K562 (cell line): ENCODE data around the gene ZNHIT3. TPM values are rescaled to one million over a fixed set of nuclear protein-coding genes. Genes with fewer than 3 reads are reported as not detected.
A peak's percentile ranks its signal among the peaks of the same experiment; 100 is the strongest.

Experiments used
- ARID1B ChIP-seq: fragments of 450-650 bp; IDR thresholded peaks from 2 replicates; pipeline ENCODE4 v1.6.1; 2016; ENCODE audit warnings: antibody characterized with exemption, mild to moderate bottlenecking, inconsistent platforms
- CC2D1A ChIP-seq: fragments of 450-650 bp; IDR thresholded peaks from 2 replicates; pipeline ENCODE4 v1.6.1; 2017; ENCODE audit warnings: mild to moderate bottlenecking
- NCOR1 ChIP-seq: fragments of 450-650 bp; IDR thresholded peaks from 2 replicates; pipeline ENCODE4 v1.6.1; 2016; ENCODE audit warnings: mild to moderate bottlenecking, moderate library complexity
- NFIC ChIP-seq: fragments of 450-650 bp; IDR thresholded peaks from 2 replicates; pipeline ENCODE4 v1.6.1; 2017; ENCODE audit warnings: mild to moderate bottlenecking, inconsistent platforms
- NR1H2 ChIP-seq: sonication (generic); formaldehyde crosslinking; IDR thresholded peaks from 2 replicates; pipeline ENCODE4 v1.4.0; 2020; ENCODE audit warnings: mild to moderate bottlenecking, missing genetic modification reagents
- NRF1 ChIP-seq, 2 experiments: fragments of 450-650 bp; IDR thresholded peaks in 1 of 2; conservative IDR thresholded peaks in 1 of 2; 2 replicates each; pipeline ENCODE4 v1.6.1; 2014; ENCODE audit warnings: mild to moderate bottlenecking in 2 of 2
- POLR3A ChIP-seq: IDR thresholded peaks from 2 replicates; pipeline ENCODE4 v1.6.1; 2011; ENCODE audit warnings: borderline replicate concordance, mild to moderate bottlenecking, moderate library complexity; ENCODE audit not compliant: insufficient read length, insufficient read depth; ENCODE audit errors: extremely low read depth
- STAG1 ChIP-seq: sonication (generic); formaldehyde crosslinking; IDR thresholded peaks from 2 replicates; pipeline ENCODE4 v1.5.0; 2020; ENCODE audit warnings: missing genetic modification reagents, borderline replicate concordance
- VEZF1 ChIP-seq: fragments of 200-800 bp; sonication (Bioruptor generic); IDR thresholded peaks from 2 replicates; pipeline ENCODE4 v1.6.1; 2017; ENCODE audit warnings: missing genetic modification characterization, missing compliant biosample characterization
- YY1 ChIP-seq, 3 experiments: IDR thresholded peaks; 2 replicates each; pipeline ENCODE4 v1.6.1; 2011; ENCODE audit warnings: low read length in 2 of 3, mild to moderate bottlenecking in 2 of 3, moderate library complexity in 2 of 3, borderline replicate concordance in 1 of 3, control low read depth in 1 of 3, low read depth in 1 of 3; ENCODE audit not compliant: insufficient read depth in 3 of 3, insufficient replicate concordance in 2 of 3, control insufficient read depth in 1 of 3, insufficient read length in 1 of 3; ENCODE audit errors: extremely low read depth in 1 of 3
- ZC3H11A ChIP-seq: IDR thresholded peaks from 2 replicates; pipeline ENCODE4 v1.6.1; 2012; ENCODE audit warnings: low read depth, low read length, improper control_type of control experiment
- ZNF324 ChIP-seq: fragments of 250-450 bp; sonication (Bioruptor Pico); IDR thresholded peaks from 2 replicates; pipeline ENCODE4 v1.4.0; 2020; ENCODE audit warnings: mild to moderate bottlenecking
- ZNF354B ChIP-seq: fragments of 250-450 bp; sonication (Bioruptor Pico); IDR thresholded peaks from 2 replicates; pipeline ENCODE4 v1.4.0; 2020
- polyA plus RNA-seq, 8 experiments: library from polyadenylated mRNA; depleted of rRNA in 4 of 8; stranded (reverse) in 5 of 8; unstranded in 3 of 8; fragments of >200 nt; fragmentation: Nextera tagmentation in 2 of 8; fragmentation: Illumina TruSeq in 1 of 8; extraction: Ambion mirVana in 2 of 8; extraction: Trizol in 1 of 8; gene quantifications; 2 replicates each; pipeline versions ENCODE4 v1.2.1 to v1.2.3, GENCODE V29; 2011 to 2014; ENCODE audit warnings: inconsistent platforms in 1 of 8, missing spikeins in 1 of 8
- total RNA-seq, 7 experiments: library from RNA; depleted of rRNA in 6 of 7; stranded (reverse); fragments of >200 nt in 6 of 7; fragmentation: Illumina TruSeq in 2 of 7; extraction: Trizol in 2 of 7; gene quantifications; 2 replicates each; pipeline versions ENCODE4 v1.2.1 to v1.2.3, GENCODE V29; 2011 to 2021; ENCODE audit warnings: low replicate concordance in 1 of 7
- TF ChIP-seq, protein P1 (sequence below): fragments of 450-650 bp; IDR thresholded peaks from 2 replicates; pipeline ENCODE4 v1.6.1; 2016; ENCODE audit warnings: low read depth
- TF ChIP-seq, protein P2 (sequence below): sonication (generic); formaldehyde crosslinking; IDR thresholded peaks from 2 replicates; pipeline ENCODE4 v1.8.0; 2022; ENCODE audit warnings: mild to moderate bottlenecking, missing genetic modification reagents, borderline replicate concordance

ZNHIT3 gene
- total and polyA plus RNA-seq, 9 of the 15 experiments (the other 6 are each of a cell fraction or from before 2014, with no cell fraction given) = 45.0 to 300 (median 88.4) TPM

DNA sequence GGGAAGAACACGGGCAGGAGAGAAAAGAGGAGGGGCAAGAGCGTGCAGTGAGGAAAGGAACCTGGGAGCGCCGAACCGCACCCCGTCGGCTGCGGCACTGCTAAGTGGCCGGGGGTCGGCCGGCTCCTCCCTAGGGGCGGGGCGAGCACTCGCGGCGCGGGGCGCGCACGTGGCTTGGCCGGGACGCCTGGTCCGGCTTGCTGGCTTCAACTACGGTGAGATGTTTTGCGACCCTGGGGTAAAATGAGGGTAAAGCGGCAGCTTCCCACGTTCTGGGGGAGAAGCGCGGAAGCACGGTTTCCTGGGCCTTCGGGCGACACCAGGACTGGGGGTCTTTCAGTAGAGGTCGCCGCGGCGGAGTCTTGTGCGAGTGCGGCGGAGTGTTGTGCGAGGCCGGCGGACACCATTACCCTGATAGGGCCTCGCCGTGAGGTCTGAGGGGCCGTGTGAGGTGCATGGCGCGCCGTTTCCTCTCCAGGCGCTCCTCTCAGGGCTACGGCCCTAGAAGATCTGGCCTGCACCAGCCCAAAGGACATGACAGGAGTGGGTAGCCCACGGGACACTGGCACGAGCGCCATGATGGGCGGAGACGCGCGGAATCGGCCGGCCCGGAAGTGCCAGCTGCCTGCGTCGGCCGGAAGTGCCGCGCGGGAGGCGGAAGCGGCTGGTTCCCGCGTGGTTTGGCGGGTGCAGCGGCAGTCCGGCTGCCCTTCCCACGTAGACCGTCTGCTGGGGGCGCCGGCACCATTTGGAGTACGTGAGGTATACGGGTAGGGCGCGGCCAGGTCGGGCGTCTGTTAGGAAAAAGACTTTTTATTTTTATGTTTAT, 48.6 kb downstream of the ZNHIT3 start, which contains the start of the genes MYO19 and PIGW (continued):
- TF ChIP-seq, protein P1, sequence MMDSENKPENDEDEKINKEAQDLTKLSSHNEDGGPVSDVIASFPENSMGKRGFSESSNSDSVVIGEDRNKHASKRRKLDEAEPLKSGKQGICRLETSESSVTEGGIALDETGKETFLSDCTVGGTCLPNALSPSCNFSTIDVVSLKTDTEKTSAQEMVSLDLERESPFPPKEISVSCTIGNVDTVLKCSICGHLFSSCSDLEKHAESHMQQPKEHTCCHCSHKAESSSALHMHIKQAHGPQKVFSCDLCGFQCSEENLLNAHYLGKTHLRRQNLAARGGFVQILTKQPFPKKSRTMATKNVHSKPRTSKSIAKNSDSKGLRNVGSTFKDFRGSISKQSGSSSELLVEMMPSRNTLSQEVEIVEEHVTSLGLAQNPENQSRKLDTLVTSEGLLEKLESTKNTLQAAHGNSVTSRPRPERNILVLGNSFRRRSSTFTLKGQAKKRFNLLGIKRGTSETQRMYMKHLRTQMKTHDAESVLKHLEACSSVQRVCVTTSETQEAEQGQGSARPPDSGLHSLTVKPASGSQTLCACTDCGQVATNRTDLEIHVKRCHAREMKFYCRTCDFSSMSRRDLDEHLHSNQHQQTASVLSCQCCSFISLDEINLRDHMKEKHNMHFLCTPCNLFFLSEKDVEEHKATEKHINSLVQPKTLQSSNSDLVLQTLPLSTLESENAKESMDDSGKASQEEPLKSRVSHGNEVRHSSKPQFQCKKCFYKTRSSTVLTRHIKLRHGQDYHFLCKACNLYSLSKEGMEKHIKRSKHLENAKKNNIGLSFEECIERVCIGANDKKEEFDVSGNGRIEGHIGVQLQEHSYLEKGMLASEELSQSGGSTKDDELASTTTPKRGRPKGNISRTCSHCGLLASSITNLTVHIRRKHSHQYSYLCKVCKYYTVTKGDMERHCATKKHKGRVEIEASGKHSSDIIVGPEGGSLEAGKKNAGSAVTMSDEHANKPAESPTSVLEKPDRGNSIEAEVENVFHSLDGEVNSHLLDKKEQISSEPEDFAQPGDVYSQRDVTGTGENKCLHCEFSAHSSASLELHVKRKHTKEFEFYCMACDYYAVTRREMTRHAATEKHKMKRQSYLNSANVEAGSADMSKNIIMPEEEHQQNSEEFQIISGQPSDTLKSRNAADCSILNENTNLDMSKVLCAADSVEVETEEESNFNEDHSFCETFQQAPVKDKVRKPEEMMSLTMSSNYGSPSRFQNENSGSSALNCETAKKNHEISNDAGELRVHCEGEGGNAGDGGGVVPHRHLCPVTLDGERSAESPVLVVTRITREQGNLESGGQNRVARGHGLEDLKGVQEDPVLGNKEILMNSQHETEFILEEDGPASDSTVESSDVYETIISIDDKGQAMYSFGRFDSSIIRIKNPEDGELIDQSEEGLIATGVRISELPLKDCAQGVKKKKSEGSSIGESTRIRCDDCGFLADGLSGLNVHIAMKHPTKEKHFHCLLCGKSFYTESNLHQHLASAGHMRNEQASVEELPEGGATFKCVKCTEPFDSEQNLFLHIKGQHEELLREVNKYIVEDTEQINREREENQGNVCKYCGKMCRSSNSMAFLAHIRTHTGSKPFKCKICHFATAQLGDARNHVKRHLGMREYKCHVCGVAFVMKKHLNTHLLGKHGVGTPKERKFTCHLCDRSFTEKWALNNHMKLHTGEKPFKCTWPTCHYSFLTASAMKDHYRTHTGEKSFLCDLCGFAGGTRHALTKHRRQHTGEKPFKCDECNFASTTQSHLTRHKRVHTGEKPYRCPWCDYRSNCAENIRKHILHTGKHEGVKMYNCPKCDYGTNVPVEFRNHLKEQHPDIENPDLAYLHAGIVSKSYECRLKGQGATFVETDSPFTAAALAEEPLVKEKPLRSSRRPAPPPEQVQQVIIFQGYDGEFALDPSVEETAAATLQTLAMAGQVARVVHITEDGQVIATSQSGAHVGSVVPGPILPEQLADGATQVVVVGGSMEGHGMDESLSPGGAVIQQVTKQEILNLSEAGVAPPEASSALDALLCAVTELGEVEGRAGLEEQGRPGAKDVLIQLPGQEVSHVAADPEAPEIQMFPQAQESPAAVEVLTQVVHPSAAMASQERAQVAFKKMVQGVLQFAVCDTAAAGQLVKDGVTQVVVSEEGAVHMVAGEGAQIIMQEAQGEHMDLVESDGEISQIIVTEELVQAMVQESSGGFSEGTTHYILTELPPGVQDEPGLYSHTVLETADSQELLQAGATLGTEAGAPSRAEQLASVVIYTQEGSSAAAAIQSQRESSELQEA = no peak
- TF ChIP-seq NRF1 (conservative IDR thresholded peaks at IDR 0.05 in 1 of 2, IDR thresholded peaks at IDR 0.05 in 1 of 2) (peak; percentile 56 to 73), VEZF1 (CRISPR knock-in tag) (peak; percentile 69; the same call in 1 of the 2 replicates), ZNF324 (no peak; the same call in 1 of the 2 replicates), ZNF354B (no peak), ARID1B (no peak), NR1H2 (CRISPR knock-in tag) (no peak), STAG1 (CRISPR knock-in tag) (no peak), ZC3H11A (no peak), NCOR1 (peak; percentile 4; the same call in 1 of the 2 replicates), CC2D1A (peak; percentile 52; the same call in 1 of the 2 replicates), YY1 (IDR thresholded peaks at IDR 0.05; ENCODE audit: borderline replicate concordance in 1 of 3, control insufficient read depth in 1 of 3, extremely low read depth in 1 of 3, insufficient read depth in 3 of 3, insufficient read length in 1 of 3, insufficient replicate concordance in 2 of 3, low read depth in 1 of 3, low read length in 2 of 3) (peak; percentile 73 to 93 (median 88)), NFIC (peak; percentile 31), POLR3A (no peak)
- TF ChIP-seq, protein P2, sequence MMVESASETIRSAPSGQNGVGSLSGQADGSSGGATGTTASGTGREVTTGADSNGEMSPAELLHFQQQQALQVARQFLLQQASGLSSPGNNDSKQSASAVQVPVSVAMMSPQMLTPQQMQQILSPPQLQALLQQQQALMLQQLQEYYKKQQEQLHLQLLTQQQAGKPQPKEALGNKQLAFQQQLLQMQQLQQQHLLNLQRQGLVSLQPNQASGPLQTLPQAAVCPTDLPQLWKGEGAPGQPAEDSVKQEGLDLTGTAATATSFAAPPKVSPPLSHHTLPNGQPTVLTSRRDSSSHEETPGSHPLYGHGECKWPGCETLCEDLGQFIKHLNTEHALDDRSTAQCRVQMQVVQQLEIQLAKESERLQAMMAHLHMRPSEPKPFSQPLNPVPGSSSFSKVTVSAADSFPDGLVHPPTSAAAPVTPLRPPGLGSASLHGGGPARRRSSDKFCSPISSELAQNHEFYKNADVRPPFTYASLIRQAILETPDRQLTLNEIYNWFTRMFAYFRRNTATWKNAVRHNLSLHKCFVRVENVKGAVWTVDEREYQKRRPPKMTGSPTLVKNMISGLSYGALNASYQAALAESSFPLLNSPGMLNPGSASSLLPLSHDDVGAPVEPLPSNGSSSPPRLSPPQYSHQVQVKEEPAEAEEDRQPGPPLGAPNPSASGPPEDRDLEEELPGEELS = no peak
